GM23338 (cell line): ENCODE measurements around the gene LRTM2. TPM values are rescaled to one million over a fixed set of nuclear protein-coding genes. Genes with fewer than 3 reads are reported as not detected.

ENCODE experiments used
- ATAC-seq: fragments of 200-7000 bp; cut with Tn5 transposase; 3 replicates; pipeline ENCODE4 v1.9.1; 2020
- DNase-seq: peaks from one replicate; pipeline ENCODE4 v3.0.0-alpha.2; 2015; ENCODE audit warnings: low spot score
- H2AFZ ChIP-seq: fragments of 200-600 bp; sonication (generic); 2 replicates; pipeline ENCODE4 v1.8.0; 2016; ENCODE audit warnings: antibody characterized with exemption, mild to moderate bottlenecking, moderate library complexity
- H3F3A ChIP-seq: fragments of 200-600 bp; sonication (generic); replicated peaks from 2 replicates; pipeline ENCODE4 v1.8.0; 2017; ENCODE audit warnings: antibody characterized with exemption, mixed run types, low read depth
- H3K27ac ChIP-seq: fragments of 200-600 bp; sonication (generic); 2 replicates; pipeline ENCODE4 v1.6.1; 2016; ENCODE audit warnings: low read depth
- H3K27me3 ChIP-seq: fragments of 200-600 bp; sonication (generic); 2 replicates; pipeline ENCODE4 v1.8.0; 2016; ENCODE audit warnings: mild to moderate bottlenecking, mixed run types, moderate library complexity; ENCODE audit not compliant: insufficient read depth
- H3K36me3 ChIP-seq: fragments of 200-600 bp; sonication (generic); 2 replicates; pipeline ENCODE4 v1.8.0; 2016; ENCODE audit warnings: mild to moderate bottlenecking; ENCODE audit not compliant: insufficient read depth
- H3K4me1 ChIP-seq: fragments of 200-600 bp; sonication (generic); 2 replicates; pipeline ENCODE4 v1.8.0; 2016; ENCODE audit warnings: mild to moderate bottlenecking, moderate library complexity; ENCODE audit not compliant: insufficient read depth
- H3K4me2 ChIP-seq: fragments of 200-600 bp; sonication (generic); 2 replicates; pipeline ENCODE4 v1.7.1; 2017; ENCODE audit warnings: mixed run types
- H3K4me3 ChIP-seq: fragments of 200-600 bp; sonication (generic); 2 replicates; pipeline ENCODE4 v1.6.1; 2016; ENCODE audit warnings: mixed run types
- H3K79me2 ChIP-seq: fragments of 200-600 bp; sonication (generic); replicated peaks from 2 replicates; pipeline ENCODE4 v1.8.0; 2017; ENCODE audit warnings: mild to moderate bottlenecking; ENCODE audit not compliant: insufficient read depth
- H3K9me2 ChIP-seq: fragments of 200-600 bp; sonication (generic); 2 replicates; pipeline ENCODE4 v1.8.0; 2017; ENCODE audit not compliant: insufficient read depth
- H4K20me1 ChIP-seq: fragments of 200-600 bp; sonication (generic); replicated peaks from 2 replicates; pipeline ENCODE4 v1.8.0; 2017; ENCODE audit warnings: mild to moderate bottlenecking; ENCODE audit not compliant: insufficient read depth
- H3K27ac Mint-ChIP-seq: 2 replicates; pipeline ENCODE4 v1.8.0; 2020; ENCODE audit warnings: inconsistent platforms, mild to moderate bottlenecking, moderate library complexity, mixed read lengths
- H3K27me3 Mint-ChIP-seq: 3 replicates; pipeline ENCODE4 v1.8.0; 2022; ENCODE audit warnings: low read depth, mild to moderate bottlenecking, moderate library complexity, mixed read lengths, inconsistent platforms; ENCODE audit not compliant: insufficient read depth, poor library complexity
- H3K36me3 Mint-ChIP-seq: 3 replicates; pipeline ENCODE4 v1.8.0; 2021; ENCODE audit warnings: low read depth, mild to moderate bottlenecking, inconsistent platforms, moderate library complexity, mixed read lengths
- H3K4me1 Mint-ChIP-seq: 3 replicates; pipeline ENCODE4 v1.8.0; 2020; ENCODE audit warnings: mild to moderate bottlenecking, inconsistent platforms, mixed read lengths
- H3K4me3 Mint-ChIP-seq: 3 replicates; pipeline ENCODE4 v1.8.0; 2021; ENCODE audit warnings: moderate library complexity, mild to moderate bottlenecking, inconsistent platforms, mixed read lengths
- H3K9me3 Mint-ChIP-seq: 3 replicates; pipeline ENCODE4 v1.8.0; 2020; ENCODE audit warnings: moderate library complexity, mild to moderate bottlenecking, inconsistent platforms, mixed read lengths
- ETS1 ChIP-seq: IDR thresholded peaks from 2 replicates; pipeline ENCODE4 v1.6.1; 2016; ENCODE audit warnings: antibody characterized with exemption
- NANOG ChIP-seq: IDR thresholded peaks from 2 replicates; pipeline ENCODE4 v1.6.1; 2016; ENCODE audit warnings: antibody characterized with exemption, borderline replicate concordance
- POLR2AphosphoS5 ChIP-seq: IDR thresholded peaks from 2 replicates; pipeline ENCODE4 v1.6.1; 2016; ENCODE audit warnings: antibody characterized with exemption, low read depth
- REST ChIP-seq: IDR thresholded peaks from one replicate; pipeline ENCODE4 v1.6.1; 2018; ENCODE audit warnings: antibody characterized with exemption; ENCODE audit not compliant: unreplicated experiment
- ZNF331 ChIP-seq: fragments of 250-450 bp; sonication (Bioruptor Pico); IDR thresholded peaks from 2 replicates; pipeline ENCODE4 v1.5.0; 2020; ENCODE audit warnings: low read depth, mild to moderate bottlenecking, moderate library complexity
- ZNF462 ChIP-seq: fragments of 250-450 bp; sonication (Bioruptor Pico); IDR thresholded peaks from 2 replicates; pipeline ENCODE4 v1.5.0; 2020; ENCODE audit warnings: mild to moderate bottlenecking, moderate library complexity
- polyA plus RNA-seq: library from polyadenylated mRNA; unstranded; fragments of >200 nt; fragmentation: Nextera tagmentation; extraction: Ambion mirVana; gene quantifications from 2 replicates; pipeline ENCODE4 v1.2.1, GENCODE V29; 2016
- total RNA-seq: library from RNA; depleted of rRNA; stranded (reverse); fragments of >200 nt; shearing (Covaris generic); gene quantifications from 2 replicates; pipeline ENCODE4 v1.2.3, GENCODE V29; 2014

LRTM2 gene
- total and polyA plus RNA-seq, 2 experiments from 2014 or later: 0.08 TPM; not detected in 1

- TF ChIP-seq ZNF462 (CRISPR knock-in tag): no peak
These were observed 5.3 kb upstream of the LRTM2 start (continued) for GRCh38 chr12:1815108-1815507.

- H3K27ac Mint-ChIP-seq: no peak overlapping the region
- no peaks in the 10 kb centered on the region for H3K79me2 ChIP-seq
- no peaks in the 10 kb centered on the region for H3K9me2 ChIP-seq
- H3K9me3 Mint-ChIP-seq: no peaks in the 10 kb centered on the region; the same call in 1 of the 3 replicates
- H2AFZ ChIP-seq: no peak overlapping the region
- no peaks in the 10 kb centered on the region for H3K36me3 ChIP-seq
- no peak overlapping the region for H3K4me3 Mint-ChIP-seq
- no peak overlapping the region for H3K4me2 ChIP-seq
- H3K4me3 ChIP-seq: no peak overlapping the region
- DNase-seq (no peak), ATAC-seq (no peak)
- no peaks in the 10 kb centered on the region for H4K20me1 ChIP-seq
- H3K27me3 Mint-ChIP-seq: peaks cover 26% of the 10 kb centered on the region
- H3K27ac ChIP-seq: no peak overlapping the region
- peaks cover 17% of the 10 kb centered on the region for H3K27me3 ChIP-seq
- no peaks in the 10 kb centered on the region for H3F3A ChIP-seq
- no peaks in the 10 kb centered on the region for H3K4me1 ChIP-seq
- no peaks in the 10 kb centered on the region for H3K36me3 Mint-ChIP-seq
- H3K4me1 Mint-ChIP-seq: peaks cover 12% of the 10 kb centered on the region
- TF ChIP-seq ETS1 (no peak), REST (no peak), NANOG (no peak), ZNF331 (CRISPR knock-in tag) (no peak), POLR2AphosphoS5 (no peak)
These were observed 4.3 kb upstream of the LRTM2 start for GRCh38 chr12:1815814-1816729.
